Dermis microvascular lymphatic vessel endothelial cell (primary cell): Measurements from ENCODE around the gene GNGT1. TPM values are rescaled to one million over a fixed set of nuclear protein-coding genes. Genes with fewer than 3 reads are reported as not detected.
"Not testable (repeated sequence)": the region's sequence is repeated elsewhere in the genome, so short reads cannot be mapped to it uniquely, and the experiment has no call there.

ENCODE experiments used
- DNase-seq, 2 donors: peaks; one replicate each; pipeline versions ENCODE4 v3.0.0 to v3.0.0-alpha.2; 2010; ENCODE audit warnings: low read depth in 2 of 2
- total RNA-seq: library from RNA; depleted of rRNA; stranded (reverse); fragments of >200 nt; gene quantifications from 2 replicates; pipeline ENCODE4 v1.2.1, GENCODE V29; 2014

GNGT1 gene
- total RNA-seq, 1 donor from 2014 or later, result not detected

DNA sequence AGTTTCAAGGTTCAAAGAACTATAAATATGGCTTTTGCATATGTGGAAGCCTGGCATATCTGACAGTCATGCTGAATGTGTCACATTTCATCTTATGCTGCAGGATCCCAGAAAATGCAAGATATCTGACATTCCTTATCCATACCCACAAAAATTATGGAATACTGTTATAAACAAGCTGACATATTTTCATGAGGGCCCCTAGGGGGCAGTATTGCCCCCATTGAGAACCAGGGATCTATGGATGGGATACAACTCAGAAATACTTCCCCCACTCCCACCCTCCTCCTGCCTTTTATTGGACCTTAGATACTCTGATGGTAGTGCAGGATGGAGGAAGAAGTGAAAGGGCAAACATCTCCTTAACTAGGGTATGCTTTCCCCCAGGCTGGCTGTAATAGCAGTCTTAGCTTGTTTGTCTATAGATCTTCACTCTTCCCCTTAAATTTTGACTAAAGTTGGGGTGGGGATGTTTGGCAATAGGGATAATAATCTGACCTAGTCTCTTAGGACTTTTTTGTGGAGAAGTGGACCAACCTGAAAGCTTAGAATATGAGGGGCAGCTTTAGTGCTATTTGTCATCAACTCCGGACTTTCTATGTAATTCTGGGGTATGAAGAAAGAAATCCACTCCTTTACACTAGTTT is 3.5 kb upstream of the GNGT1 start:
- peak; percentile 74 to 88 for DNase-seq

GRCh38 chr7:93910076-93910994 is 4.0 kb downstream of the GNGT1 start:
- DNase-seq, result peak in 1 of 2 donors; percentile 72

DNA sequence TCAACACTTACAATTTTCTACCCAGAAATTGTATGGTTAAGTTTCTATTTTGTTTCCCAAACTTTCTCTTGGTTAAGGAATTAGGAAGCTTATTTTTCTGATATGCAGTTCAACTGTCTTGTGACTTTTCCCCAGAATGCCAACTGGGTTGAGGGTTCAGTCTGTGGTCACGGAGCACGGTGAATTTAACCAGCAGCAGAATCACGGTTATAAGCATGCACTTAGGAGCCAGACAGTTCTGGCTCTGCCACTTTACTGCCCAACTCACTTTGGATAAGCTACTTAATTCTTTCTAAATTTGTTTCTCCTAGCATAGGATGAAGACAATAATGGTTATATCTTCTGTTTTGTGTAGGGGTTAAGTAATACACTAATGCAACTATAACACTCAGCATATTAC is 4.9 kb downstream of the GNGT1 start:
- not testable (repeated sequence) for DNase-seq

- not testable (repeated sequence) for DNase-seq
Measured at GRCh38 chr7:93911661-93912060, 5.3 kb downstream of the GNGT1 start.

- peak; percentile 72 to 79 for DNase-seq
Measured at GRCh38 chr7:93913197-93913596, 6.8 kb downstream of the GNGT1 start.

DNA sequence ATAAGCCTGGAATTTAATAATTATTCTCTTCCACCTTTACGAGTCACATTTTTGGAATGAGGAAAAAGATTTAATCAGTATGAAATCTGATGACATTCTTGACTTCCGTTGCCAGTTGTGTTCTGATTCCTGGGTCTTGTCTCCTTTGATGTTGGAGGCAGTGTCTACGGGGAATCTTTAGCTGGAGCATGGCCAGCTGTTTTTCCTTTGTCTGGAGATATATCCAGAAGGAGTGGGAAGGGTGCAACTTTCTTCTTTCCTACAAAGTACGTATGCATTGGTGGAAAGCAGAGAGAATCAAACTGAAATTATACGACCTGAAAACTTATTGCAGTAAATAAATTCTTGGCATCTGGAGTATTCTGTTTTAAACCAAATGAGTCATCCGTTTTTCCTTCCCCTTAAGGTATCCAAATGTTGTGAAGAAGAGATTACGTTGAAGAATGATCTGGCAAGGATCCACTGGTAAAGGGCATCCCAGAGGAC is 8.3 kb downstream of the GNGT1 start:
- peak in 1 of 2 donors; percentile 75 for DNase-seq

DNA sequence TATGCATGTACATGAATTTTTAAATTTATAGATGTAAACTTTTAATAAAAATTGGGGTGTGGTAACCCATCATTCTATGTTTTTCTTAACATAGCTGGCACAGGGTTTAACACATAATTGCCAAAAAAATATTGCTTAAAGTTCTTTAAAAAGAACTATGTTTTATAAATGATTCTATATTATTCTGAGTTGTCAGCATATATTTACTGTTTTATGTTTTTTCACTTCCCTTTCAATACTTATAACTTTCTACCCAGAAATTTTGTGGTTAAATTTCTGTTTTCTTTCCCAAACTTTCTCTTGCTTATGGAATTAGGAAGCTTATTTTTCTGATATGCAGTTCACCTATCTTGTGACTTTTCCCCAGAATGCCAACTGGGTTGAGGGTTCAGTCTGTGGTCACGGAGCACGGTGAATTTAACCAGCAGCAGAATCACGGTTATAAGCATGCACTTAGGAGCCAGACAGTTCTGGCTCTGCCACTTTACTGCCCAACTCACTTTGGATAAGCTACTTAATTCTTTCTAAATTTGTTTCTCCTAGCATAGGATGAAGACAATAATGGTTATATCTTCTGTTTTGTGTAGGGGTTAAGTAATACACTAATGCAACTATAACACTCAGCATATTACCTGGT is 9.0 kb downstream of the GNGT1 start:
- not testable (repeated sequence) for DNase-seq

DNA sequence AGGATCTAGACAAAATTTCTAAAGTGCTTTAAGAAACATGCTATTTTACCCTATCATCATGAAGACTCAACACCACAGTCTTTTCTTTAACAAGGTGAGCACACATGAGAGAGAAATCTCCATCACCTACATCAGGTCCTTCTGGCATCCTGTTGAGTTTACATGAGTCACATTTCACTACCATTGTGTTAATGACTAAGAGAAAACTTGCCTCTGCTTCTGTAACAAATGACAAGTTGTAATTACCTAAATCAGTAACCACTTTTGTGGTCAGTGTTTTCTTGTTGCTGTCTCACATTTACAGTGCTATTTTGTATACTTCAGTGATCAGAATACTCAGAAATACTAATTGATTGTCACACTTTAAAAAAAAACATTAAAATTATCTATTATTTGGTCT is 9.5 kb downstream of the GNGT1 start:
- DNase-seq, result not testable (repeated sequence)

- DNase-seq, result not testable (repeated sequence)
Measured at GRCh38 chr7:93916315-93916714, 9.9 kb downstream of the GNGT1 start.

DNA sequence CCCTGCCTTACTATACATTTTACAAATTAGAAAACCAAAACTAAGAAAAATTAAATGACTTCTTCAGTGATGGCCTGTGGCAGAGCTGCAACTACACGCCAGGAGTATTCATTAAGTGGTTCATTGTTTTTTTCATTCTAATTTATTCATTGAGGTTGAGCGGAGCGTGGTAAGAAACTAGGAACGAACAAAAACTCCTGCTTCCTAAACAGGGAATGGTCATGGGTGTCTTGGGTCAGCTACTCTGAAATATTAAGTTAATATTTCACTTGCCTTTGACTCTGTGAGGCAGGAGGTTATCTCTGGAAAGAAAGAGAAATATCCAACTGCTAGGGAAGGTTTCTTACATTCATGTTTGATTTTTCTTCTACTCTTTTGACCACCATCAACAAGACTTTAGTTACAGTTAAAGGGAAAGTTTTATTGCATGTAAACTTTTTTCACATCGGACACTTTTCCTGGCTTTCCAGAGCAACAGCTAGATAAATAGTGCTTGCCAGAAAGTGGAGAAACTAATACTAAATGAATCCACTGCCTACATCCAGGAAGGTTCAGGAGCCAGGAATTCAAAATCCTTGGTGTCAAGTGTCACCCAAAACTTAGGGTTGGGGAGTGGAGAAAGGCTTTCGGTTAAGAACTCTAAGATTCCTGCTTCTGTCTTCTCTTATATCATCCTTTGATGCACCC is 14.3 kb downstream of the GNGT1 start:
- no peak for DNase-seq

DNA sequence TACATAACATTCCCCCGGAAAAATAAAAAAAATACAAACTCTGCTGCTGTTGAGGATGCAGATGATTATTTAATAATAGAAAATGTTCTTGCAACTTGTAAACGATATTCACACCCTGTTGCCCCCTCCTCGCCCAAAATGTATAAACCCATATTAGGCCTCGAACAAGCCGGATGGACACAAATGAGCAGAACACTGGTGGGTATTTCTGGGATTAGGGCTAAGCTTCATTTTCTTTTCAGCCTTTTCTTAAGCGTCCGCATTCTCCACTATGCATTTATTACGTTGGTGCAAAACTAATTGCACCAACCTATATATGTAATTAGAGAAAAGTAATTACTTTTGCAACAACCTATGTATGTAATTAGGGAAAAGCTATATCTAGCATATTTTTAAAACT is 14.8 kb downstream of the GNGT1 start:
- DNase-seq, result no peak

- DNase-seq, result peak; percentile 78 to 90
Measured at GRCh38 chr7:93921607-93922566, 15.5 kb downstream of the GNGT1 start, which contains the start of gene GNG11. Gene GNG11, plus strand, starts transcription at chr7:93921735. Its CDS starts 403 bp downstream, at chr7:93922138.

DNA sequence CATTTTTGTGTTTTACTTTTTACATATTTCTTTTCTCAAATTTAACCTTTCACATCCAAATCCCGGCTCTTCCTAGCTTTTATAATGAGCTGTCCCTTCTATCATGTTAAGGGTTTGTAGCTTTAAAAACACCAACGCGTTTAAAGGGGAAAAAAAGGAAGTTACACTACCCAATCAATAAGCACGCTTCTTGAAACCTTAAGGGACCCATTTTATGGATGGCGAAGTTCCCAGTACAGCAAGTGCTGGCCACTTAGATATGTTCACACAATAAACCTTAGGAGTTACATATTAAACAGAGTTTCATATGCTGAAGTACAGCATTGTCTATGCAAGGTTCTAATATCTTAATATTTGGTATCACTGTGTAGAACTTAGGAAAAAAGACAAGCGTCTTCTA is 16.9 kb downstream of the GNGT1 start:
- DNase-seq, result peak in 1 of 2 donors; percentile 67

GRCh38 chr7:93923942-93924341 is 17.6 kb downstream of the GNGT1 start:
- peak in 1 of 2 donors; percentile 40 for DNase-seq

GRCh38 chr7:93926800-93927199 is 20.4 kb downstream of the GNGT1 start:
- DNase-seq, result no peak

GRCh38 chr7:93927585-93927984 is 21.2 kb downstream of the GNGT1 start:
- no peak for DNase-seq

DNA sequence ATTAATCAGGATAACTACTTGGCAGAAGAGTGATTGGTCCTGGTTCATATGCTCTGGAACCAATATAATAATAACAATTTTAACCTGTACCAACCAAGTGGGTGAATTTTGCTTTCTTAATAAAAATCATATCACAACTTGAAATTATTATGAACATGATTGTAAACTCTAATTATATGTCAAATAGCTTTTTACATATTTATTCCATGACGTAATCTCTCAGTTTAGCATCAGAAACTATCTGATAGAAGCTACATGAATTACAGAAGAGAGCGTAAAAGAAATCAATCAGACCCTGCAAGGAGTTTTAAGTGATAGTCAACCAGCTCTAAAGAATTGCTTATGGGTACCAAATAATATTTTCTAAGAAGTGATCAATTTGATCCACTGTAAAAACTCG is 25.3 kb downstream of the GNGT1 start:
- DNase-seq, result no peak

- DNase-seq, result no peak
Measured at GRCh38 chr7:93933156-93933555, 26.8 kb downstream of the GNGT1 start.

DNA sequence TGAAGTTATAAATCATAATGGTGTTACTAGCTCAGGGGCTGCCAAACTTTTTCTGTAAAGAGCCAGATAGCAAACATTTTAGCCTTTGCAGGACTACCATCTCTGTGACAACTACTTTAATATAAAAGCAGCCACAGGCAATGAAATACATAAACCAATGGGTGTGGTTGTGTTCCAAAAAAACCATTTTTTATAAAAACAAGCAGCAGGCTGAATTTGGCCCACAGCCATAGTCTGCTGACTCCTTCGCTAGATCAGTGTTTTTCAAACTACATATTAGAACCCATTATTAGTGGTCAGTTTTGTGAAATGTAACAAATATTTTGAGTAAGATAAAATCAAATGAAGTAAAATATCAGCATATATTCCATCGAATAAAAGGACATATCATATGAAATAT is 28.7 kb downstream of the GNGT1 start:
- peak in 1 of 2 donors; percentile 74 for DNase-seq

DNA sequence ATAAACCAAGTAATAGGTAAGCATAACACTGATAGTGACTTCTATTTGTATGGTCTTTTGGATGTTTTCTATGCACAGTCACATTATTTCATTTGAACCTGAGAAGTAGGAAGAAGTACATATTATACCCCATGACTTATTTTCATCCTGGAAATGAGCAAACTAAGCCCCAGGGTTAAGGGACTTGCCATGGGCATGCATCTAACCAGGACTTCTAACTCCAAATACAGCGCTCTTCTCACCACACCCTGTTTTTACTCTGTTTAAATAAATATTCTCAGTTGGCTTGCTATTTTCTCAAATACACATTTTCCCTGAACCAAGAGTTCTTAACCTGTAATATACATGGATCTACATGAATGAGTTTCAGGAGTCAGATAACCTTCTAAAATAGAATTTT is 31.5 kb downstream of the GNGT1 start:
- DNase-seq, result no peak
